ENCODE data around the gene ACSM2B.
"Not testable (repeated sequence)": the region's sequence is repeated elsewhere in the genome, so short reads cannot be mapped to it uniquely, and the experiment has no call there.

ACSM2B gene

DNA sequence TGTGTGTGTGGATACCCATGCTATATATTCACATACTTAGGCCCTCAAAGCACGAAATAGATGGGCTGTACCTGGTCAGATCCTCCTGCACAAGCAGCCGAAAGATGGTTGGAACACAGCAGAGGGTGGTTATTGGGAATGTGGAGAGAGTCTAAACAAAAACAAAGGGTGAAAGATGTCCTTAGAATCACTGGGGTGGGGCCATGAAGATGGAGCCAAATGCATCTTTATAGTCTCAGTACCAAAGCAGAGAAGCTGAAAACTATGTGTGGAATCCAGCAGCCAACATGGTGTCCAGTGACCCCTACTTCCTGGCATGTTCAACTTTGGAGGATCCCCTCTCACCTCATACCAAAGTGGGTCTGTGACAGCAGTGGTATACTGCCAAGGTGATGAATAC, 19.5 kb upstream of the ACSM2B start:
- DNase-seq (ENCODE audit: low spot score), result not testable (repeated sequence)

DNA sequence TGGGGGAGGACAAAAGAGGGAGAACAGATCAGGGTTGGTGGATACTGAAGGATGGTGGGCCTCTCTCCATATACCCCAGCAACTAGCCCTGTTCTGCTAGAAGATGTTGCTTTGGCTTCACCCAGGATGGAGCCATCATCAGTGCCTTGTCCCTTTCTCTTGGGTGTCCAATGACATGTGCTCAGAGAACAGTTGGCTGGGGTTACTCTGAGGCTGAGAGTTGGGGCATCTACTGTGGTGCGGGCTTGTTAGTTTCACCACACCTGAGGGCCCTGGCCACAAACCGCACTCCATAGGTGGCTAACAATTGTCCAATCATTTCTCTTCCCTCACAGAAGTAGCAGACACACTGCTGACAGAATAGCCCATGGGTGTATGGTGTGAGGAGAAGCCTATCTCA, 18.9 kb upstream of the ACSM2B start:
- DNase-seq (ENCODE audit: low spot score), result not testable (repeated sequence)

DNA sequence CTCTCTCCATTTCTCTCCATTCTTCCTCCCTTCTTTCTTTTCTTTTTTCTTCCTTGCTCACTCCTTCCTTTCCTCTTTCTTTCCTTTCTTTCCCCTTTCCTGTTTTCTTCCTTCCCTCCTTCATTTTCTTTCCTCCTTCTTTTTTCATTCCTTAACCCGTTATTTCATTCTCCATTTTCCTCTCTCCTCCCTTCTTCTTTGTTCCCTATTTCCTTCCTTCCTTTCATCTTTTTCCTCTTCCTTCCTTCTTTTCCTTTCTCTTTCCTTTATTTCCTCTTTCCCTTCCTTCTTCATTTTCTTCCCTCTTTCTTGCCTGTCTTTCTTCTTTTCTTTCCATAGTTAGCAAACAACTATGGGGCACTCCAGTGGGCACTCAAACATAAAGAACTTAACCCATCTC, 16.6 kb upstream of the ACSM2B start:
- DNase-seq (ENCODE audit: low spot score), result not testable (repeated sequence)

DNA sequence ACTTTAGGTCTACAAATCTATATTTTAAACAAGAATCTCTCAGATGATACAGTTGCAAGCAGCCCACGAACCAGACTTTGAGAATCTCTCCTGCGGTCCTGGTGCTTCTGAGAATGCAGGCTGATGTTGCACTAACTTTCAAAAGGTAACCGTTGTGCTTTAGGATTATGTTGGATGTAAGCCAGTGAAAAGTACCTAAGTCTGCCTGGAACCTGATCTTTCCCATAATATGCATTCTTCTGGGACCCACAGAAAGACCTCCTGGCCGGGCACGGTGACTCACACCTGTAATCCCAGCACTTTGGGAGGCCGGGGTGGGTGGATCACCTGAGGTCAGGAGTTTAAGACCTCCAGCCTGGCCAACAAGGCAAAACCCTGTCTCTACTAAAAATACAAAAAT, 13.3 kb upstream of the ACSM2B start:
- not testable (repeated sequence) for DNase-seq (ENCODE audit: low spot score)

DNA sequence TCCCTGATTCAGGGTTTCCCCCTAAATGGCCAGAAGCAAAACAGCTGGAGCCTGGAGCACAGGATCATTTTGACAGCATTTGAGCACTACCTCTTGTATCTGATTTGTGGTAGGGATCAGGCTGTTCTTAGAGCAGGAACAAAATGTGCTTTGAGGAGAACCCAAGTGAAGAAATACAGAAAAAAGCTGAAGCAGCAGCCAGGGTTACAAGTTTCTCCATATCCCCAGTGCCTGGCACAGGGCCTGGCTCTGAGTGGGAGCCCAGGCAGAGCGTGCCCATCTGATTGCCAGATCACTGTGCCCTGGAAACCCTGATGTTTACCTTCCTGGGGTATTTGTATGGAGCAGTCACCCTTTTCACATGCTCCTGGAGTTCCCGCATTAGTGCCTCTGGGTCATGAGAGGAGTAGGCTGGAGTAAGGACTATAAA, 11.5 kb upstream of the ACSM2B start:
- DNase-seq (ENCODE audit: low spot score), result not testable (repeated sequence)

DNA sequence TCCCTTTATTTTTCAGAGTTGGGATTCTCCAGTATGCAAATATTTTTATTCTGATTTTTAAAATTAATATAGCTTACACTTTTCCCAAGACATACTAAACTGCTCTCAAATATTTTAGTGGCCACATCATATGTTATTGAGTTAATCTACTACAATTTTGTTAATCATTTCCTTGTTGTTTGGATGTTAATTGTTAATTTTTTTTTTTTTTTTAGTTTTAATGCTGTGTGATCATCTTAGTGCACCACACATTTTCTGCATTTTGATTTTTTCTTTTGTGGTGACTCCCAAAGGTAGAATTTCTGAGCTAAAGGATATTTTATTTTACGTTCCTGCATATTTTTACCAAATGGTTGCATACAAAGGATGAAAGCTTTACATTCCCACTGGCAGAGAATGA, 10.5 kb upstream of the ACSM2B start:
- not testable (repeated sequence) for DNase-seq (ENCODE audit: low spot score)

DNA sequence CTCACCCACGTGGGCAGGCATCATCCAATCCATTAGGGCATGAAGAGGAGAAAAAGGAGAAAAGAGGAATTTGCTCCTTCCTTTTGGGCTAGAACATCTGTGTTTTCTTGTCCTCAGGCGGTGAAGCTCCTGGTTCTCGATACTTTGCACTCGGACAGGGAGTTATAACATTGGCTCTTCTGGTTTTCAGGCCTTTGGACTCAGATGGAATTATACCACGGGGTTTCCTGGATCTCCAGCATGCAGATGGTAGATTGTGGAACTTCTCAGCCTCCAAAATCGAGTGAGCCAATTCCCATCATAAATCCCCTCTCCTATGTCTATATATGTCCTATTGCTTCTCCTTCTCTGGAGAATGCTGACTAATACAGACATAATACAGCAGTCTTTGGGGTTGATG, 9.9 kb upstream of the ACSM2B start:
- DNase-seq (ENCODE audit: low spot score), result not testable (repeated sequence)

DNA sequence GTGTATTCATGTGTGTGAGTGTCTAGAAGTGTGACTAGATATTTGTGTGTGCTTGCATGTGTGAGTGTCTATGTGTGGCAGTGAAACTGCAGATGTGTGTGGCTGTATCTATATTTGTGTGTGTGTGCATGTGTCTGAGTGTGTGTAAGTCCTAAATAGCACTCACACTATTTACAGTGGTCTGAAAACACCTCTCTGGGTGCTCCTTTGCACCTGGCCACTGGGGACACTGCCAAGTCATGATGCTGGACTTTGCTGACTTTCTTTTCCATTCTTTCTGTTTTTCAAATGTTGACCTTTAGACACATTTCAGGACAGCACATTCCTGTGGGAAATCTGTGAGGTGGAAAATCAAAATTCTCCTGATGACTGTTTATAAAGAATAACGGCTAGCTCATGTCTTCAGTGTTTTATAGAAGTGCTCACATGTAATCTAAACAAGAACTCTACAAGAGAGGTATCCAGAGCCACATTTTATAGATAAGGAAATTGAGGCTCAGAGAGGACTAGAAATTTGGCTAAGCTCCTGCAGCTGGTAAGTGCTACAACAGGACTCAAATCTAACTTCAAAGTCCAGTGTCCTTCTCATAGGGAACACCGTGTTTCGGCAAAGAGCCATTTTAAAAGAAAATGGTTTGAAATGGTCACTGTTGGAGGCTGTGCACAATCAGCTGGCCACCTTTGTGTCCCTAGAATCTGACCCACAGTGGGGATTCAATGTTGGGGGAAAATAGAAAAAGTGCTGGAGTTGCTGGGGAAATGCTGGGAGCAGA, 4.5 kb upstream of the ACSM2B start:
- not testable (repeated sequence) for DNase-seq (ENCODE audit: low spot score)

DNA sequence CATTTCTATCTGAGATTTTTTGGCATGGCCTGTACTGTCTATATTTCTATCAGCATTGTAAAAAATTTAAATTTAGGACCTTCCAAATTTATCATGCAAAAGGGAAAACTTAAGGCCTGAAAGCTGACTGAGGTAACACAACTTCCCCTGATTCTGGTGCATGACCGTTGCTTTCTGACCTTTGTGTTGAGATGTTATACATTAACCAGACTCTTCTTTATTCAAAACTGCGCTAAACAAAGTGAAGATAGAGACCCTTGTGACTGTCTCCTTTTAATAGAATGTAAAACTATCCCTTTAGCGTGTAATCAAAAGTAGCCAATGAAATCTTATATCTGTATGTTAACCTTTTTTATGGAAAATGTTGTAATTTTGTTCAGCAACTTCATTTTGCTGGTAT, 1.9 kb upstream of the ACSM2B start:
- DNase-seq (ENCODE audit: low spot score), result not testable (repeated sequence)

DNA sequence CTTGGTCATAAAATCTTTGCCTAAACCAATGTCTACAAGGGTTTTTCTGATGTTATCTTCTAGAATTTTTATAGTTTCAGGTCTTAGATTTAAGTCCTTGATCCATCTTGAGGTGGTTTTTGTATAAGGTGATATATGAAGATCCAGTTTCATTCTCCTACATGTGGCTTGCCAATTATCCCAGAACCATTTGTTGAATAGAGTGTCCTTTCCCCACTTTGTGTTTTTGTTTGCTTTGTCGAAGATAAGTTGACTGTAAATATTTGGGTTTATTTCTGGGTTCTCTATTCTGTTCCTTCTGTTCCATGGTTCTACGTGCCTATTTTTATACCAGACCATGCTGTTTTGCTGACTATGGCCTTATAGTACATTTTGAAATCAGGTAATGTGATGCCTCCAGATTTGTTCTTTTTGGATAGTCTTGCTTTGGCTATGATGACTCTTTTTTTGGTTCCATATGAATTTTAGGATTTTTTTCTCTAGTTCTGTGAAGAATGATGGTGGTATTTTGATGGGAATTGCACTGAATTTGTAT, 7.0 kb downstream of the ACSM2B start:
- DNase-seq (ENCODE audit: low spot score), result not testable (repeated sequence)

DNA sequence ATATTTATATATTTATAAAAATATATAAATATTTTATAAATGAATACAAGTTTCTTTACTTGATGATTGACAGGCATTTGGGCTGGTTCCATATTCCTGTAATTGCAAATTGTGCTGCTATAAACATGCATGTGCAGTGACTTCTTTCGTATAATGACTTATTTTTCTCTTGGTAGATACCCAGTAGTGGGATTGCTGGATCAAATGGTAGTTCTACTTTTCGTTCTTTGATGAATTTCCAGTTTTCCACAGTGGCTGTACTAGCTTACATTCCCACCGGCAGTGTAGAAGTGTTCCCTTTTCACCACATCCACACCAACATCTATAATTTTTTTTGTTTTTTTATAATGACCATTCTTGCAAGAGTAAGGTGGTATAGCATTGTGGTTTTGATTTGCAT, 7.8 kb downstream of the ACSM2B start:
- no peak for DNase-seq (ENCODE audit: low spot score)

DNA sequence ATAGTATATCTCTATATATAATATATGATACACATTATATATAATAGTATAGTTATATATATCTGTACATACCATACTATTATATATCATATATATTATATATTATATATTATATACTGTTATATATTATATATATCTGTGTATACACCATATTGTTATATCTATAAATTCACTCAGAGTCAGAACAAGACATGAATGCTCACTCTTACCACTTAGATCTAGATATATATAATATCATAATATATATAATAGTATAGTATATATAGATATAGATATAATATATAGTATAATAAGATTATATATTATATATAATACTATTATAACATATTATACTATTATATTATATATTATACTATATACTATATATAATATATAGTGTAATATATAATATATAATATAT, 9.3 kb downstream of the ACSM2B start:
- DNase-seq (ENCODE audit: low spot score), result no peak

DNA sequence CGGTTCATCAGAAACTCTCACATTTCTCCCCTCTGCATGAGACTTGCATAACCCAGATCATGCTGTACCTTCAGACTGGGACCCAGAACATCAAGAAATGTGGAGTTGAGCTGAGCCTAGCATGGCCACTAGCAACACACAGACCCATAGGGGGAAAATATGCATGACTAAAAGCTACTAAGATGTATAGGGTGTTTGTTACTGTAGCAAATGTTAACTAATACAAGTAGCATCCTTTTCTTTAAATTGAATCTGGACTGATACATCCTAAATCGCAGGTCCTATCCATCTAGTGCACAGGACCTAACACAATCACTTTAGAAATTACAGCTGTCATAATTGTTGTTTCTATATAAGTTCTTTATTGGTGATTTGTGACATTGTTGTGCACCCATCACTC, 10.8 kb downstream of the ACSM2B start:
- not testable (repeated sequence) for DNase-seq (ENCODE audit: low spot score)

DNA sequence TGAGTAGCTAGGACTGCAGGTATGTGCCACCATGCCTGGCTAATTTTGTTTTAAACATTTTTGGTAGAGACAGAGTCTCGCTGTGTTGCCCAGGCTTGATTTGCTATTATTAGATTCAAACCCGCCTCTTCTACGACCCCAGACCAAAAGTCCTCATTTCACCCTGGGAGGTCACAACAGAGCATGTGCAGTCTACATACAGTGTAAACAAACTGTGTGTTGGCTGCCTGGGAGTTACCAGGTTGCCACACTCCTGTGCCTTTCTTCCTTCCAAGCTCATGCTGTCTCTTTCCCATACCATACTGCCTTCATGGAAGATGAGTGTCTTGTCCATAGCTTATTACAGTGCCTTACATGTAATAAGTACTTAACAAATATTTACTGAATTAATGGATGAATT, 11.9 kb downstream of the ACSM2B start:
- DNase-seq (ENCODE audit: low spot score), result not testable (repeated sequence)

DNA sequence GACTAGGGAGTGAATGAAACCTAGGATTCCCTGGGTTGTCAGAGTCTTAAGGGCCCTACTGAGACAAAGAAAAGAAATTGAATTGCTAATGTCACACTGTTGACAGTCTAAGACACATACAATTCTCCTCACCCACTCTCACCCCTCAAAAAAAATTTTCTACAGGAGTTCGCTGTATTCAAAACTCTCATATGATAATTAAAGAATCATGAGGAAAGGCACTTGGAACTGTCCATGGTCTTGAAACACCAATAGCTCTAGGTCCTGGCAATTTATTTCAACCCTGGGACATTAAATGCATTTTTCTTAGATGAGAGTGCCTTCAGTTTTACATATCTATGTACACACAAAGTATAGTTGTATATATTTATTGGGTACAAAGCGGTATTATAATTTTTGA, 20.5 kb downstream of the ACSM2B start:
- DNase-seq (ENCODE audit: low spot score), result not testable (repeated sequence)

DNA sequence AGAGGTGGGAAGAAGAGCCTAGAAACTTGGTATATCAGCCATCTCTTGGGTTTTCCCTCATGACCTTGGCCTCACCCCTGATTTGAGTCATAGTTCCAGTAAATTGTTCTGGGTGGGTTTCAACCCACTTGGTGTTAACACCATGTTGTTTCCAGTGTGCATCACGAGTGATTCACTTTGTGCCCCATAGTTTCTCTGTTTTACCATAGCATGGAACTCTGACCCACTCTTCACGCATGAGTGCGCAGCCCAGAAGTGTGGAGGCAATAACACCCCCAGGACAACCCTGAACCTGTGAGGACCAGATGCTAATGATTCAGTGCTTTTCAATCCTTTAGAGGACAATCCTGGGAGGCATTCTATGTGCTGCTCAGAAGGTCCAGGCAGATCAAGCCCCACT, 21.5 kb downstream of the ACSM2B start:
- not testable (repeated sequence) for DNase-seq (ENCODE audit: low spot score)

DNA sequence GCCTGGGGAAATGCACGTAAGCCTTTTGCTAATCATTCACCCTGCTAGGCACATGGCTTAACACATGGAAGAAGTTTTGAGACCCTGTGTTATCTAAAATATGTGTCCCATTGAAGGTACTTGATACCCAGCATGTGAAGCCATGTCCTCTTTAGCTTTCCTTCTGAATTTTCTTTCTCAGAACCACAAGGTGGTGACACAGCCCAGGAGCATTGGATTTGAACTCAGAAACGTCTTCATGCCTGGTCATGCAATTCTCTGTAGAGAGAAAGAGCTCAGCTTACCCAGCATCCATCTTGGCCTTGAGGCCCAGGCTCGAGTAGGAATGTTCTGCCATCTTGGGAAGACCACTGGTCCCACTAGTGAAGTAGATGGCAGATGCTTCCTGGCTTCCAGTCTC, 22.7 kb downstream of the ACSM2B start:
- not testable (repeated sequence) for DNase-seq (ENCODE audit: low spot score)

DNA sequence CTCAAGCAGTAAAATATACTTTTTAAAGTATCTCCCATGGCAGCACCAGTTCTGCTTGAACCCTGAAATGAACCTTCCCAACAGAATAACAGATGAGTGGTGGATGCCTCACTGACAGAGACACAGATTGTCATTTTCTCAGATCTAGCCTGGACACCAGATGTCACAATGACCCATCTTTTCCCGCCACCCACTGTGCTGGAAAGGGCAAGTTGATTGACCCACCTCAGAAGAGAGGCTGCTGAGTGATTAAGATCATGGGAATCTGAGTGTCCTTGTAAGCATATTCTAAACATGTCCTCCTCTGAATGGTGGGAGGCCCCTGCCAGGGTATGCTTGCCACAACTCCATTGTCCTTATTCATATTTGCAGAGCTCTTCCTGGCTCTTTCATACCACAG, 29.2 kb downstream of the ACSM2B start:
- not testable (repeated sequence) for DNase-seq (ENCODE audit: low spot score)

DNA sequence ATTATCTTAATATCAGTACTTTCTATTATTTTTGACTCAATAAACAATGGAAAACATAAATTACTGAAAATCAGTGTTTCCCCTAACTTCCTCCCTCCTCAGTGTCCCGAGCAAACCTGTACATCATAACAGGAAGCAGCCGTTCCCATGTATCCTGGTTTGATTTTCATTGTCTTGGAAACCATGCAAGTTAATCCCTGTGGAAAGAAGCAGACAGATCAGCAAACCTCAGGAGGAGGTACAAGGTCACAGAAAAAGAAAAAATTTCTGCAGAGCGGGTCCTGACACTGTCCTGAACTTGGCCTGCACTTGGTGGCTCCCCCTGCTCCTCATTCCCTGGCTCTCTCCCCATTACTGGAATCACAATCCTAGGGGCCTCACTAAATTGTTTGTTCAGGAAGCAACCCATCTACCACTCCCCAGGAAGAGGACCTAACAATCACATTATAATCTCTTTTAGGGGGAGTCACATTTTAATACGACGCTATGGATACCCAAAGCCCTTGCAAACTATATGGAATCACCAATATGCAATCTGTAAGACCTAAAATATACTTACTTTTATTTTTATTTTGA, 29.8 kb downstream of the ACSM2B start:
- not testable (repeated sequence) for DNase-seq (ENCODE audit: low spot score)

DNA sequence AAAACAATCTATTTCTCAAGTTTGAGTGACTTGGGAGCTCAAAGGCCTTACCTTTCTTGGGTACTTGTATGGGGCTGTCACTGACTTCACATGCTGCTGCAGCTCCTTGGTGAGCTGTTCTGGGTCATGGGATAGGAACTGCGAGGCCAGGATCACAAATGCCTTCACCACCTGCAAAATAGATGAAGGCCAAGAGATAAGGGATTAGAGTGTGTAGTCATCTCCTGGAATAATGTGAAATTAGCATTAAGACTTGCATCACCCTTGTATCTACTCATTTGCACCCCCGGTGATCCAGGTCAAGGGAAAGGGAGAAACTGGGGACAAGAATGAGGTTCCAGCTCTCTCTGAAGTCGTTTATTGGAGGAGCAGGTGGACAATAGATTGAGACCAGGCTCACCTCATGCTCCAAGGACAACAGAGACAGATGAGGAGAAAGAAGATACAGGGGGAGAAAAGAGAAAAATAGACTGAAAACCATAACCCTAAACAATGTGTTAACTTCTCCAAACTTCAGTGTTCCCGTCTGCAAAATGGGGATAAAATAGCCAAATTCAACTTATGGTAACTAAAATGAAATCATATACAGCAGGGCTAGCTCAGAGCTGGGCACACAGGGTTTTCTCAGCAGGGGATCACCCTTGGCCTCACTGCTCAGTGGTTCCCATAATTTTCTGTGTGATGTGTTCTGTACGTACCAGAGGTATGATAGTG, 35.4 kb downstream of the ACSM2B start:
- not testable (repeated sequence) for DNase-seq (ENCODE audit: low spot score)

DNA sequence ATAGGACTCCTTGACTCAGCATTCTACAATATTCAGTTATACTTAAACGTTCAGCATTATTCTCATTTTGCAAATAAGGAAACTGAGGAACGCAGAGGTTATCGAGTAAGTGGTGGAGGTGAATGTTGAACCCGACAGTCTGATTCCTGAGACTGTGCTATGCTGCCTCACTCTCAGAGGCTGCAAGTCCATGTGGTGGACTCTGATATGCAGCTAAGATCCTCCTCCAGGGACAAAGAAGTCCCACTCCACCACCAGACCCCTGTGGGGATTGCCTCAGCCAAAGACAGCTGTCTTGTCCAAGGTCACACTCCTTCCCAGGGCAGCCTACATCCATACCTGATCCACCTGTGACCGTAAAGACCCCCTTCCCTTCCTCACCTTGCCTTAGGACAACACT, 37.5 kb downstream of the ACSM2B start:
- DNase-seq (ENCODE audit: low spot score), result no peak

DNA sequence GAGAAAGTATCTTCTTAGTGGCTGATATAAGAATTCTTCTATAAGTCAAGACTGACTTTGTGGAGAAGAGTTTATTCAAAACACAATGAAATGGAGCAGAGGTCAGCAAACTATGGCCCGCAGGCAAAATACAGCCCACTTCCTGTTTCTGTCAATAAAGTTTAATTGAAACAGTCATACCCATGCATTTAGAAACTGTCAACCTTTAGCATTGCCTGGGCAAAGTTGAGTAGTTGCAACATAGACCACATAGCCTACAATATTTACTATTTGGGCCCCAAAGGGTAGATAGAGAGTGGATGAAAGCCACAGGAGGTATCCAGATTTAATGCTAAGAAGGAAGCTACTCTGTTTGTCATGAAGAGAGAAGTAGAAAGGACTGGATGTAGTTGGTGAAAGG, 38.0 kb downstream of the ACSM2B start:
- DNase-seq (ENCODE audit: low spot score), result no peak

DNA sequence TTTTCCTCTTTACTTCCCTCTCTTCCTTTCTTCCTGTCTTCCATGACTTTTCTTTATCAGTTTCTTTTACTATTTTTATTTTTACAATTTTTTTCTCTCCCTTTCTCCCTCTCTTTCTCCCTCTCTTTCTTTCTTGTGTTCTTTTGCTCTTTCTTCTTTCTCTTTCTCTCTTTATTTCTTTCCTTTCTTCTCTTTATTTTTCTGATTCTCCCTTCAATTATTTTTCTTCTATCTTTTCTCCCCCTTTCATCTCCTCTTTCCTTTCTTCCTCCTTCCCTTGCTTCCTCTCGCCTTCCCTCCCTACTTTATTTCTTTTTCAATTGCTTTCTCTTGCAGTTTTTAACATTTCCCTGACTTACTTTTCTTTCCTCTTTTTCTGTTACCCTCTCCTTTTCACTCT, 39.5 kb downstream of the ACSM2B start:
- DNase-seq (ENCODE audit: low spot score), result not testable (repeated sequence)
